HL-60 (cell line): ENCODE measurements around the gene DNMT3A.

Experiments used
- DNase-seq, 2 experiments: peaks; one replicate each; pipeline ENCODE4 v3.0.0-alpha.2; 2010 to 2020; ENCODE audit warnings: low read depth in 1 of 2, low spot score in 1 of 2
- H3K27ac ChIP-seq: fragments of 250-450 bp; sonication (Bioruptor Pico); replicated peaks from 2 replicates; pipeline ENCODE4 v1.5.1; 2020; ENCODE audit warnings: mild to moderate bottlenecking, moderate library complexity
- H3K27me3 ChIP-seq: fragments of 250-450 bp; sonication (Bioruptor Pico); 2 replicates; pipeline ENCODE4 v1.5.1; 2021; ENCODE audit warnings: mild to moderate bottlenecking, moderate library complexity; ENCODE audit not compliant: insufficient read depth, poor library complexity, severe bottlenecking
- H3K4me3 ChIP-seq: replicated peaks from 2 replicates; pipeline ENCODE4 v1.5.1; 2011; ENCODE audit warnings: mild to moderate bottlenecking, control low read depth, low read length; ENCODE audit not compliant: insufficient read depth
- CTCF ChIP-seq: IDR thresholded peaks from one replicate; pipeline ENCODE4 v1.5.1; 2011; ENCODE audit warnings: low read length, control low read depth, inconsistent platforms; ENCODE audit not compliant: insufficient read depth
- GABPA ChIP-seq: IDR thresholded peaks from 2 replicates; pipeline ENCODE4 v1.6.1; 2012; ENCODE audit warnings: low read depth
- POLR2AphosphoS5 ChIP-seq: IDR thresholded peaks from 2 replicates; pipeline ENCODE4 v1.6.1; 2012; ENCODE audit warnings: low read depth
- REST ChIP-seq: IDR thresholded peaks from 2 replicates; pipeline ENCODE4 v1.6.1; 2012; ENCODE audit warnings: low read depth; ENCODE audit not compliant: insufficient replicate concordance
- SPI1 ChIP-seq: IDR thresholded peaks from 2 replicates; pipeline ENCODE4 v1.6.1; 2012; ENCODE audit warnings: low read depth, mild to moderate bottlenecking, borderline replicate concordance

Gene DNMT3A

GRCh38 chr2:25312958-25313710, 28.6 kb downstream of the DNMT3A start:
- Histone ChIP-seq H3K27ac (no peak overlapping the region), H3K4me3 (no peak overlapping the region), H3K27me3 (no peaks in the 10 kb centered on the region)
- no peak for DNase-seq
- TF ChIP-seq CTCF = no peak

- Histone ChIP-seq H3K27me3 (no peaks in the 10 kb centered on the region), H3K27ac (no peak overlapping the region), H3K4me3 (no peak overlapping the region)
- TF ChIP-seq GABPA (no peak), REST (no peak), CTCF (no peak), SPI1 (no peak), POLR2AphosphoS5 (no peak)
- no peak for DNase-seq
Measured at GRCh38 chr2:25311865-25312575, 29.7 kb downstream of the DNMT3A start.

GRCh38 chr2:25310965-25311864, 30.5 kb downstream of the DNMT3A start:
- Histone ChIP-seq H3K27ac (no peak overlapping the region), H3K4me3 (no peak overlapping the region), H3K27me3 (no peaks in the 10 kb centered on the region)
- TF ChIP-seq GABPA (no peak), CTCF (no peak), POLR2AphosphoS5 (no peak), REST (no peak), SPI1 (no peak)
- DNase-seq = no peak
